GM12874 (cell line): ENCODE measurements around the gene FAM163B.

ENCODE experiments used
- CTCF ChIP-seq: IDR thresholded peaks from 2 replicates; pipeline ENCODE4 v1.5.1; 2011; ENCODE audit warnings: low read depth, mild to moderate bottlenecking, control low read depth, low read length, moderate library complexity; ENCODE audit not compliant: insufficient read depth

FAM163B gene

GRCh38 chr9:133638076-133638475 lies 28.9 kb upstream of the FAM163B start:
- TF ChIP-seq CTCF = no peak

GRCh38 chr9:133637451-133638055 lies 28.4 kb upstream of the FAM163B start:
- no peak for TF ChIP-seq CTCF

GRCh38 chr9:133636902-133637301 lies 27.7 kb upstream of the FAM163B start:
- no peak for TF ChIP-seq CTCF

GRCh38 chr9:133635533-133636531 lies 26.6 kb upstream of the FAM163B start, which contains the start of gene DBH:
DBH (plus strand) TSS chr9:133636363; CDS start chr9:133636372, 9 bp downstream.
- no peak for TF ChIP-seq CTCF

GRCh38 chr9:133635098-133635497 lies 25.9 kb upstream of the FAM163B start:
- no peak for TF ChIP-seq CTCF

GRCh38 chr9:133634081-133634691 lies 25.0 kb upstream of the FAM163B start:
- no peak for TF ChIP-seq CTCF

- no peak for TF ChIP-seq CTCF
Measured at GRCh38 chr9:133633681-133634080, 24.5 kb upstream of the FAM163B start.
